NCI-H146 treated with DMSO at 0.1 percent for 48 hours (cell line): ENCODE results near the gene SARS2.
"Not testable (repeated sequence)": the region's sequence is repeated elsewhere in the genome, so short reads cannot be mapped to it uniquely, and the experiment has no call there.

Experiments
- DNase-seq: peaks from one replicate; lab custom pipeline; 2025; ENCODE audit not compliant: unreplicated experiment; lab: John Stamatoyannopoulos, UW

SARS2 gene

GRCh38 chr19:38929929-38930775 lies at the start of gene SARS2:
SARS2 (minus strand) TSS chr19:38930763; CDS start chr19:38930736, 27 bp downstream.
- peak; percentile 92 for DNase-seq

GRCh38 chr19:38979812-38980211 lies 49.2 kb upstream of the SARS2 start:
- DNase-seq: no peak

- DNase-seq: no peak
Observed at GRCh38 chr19:38978326-38978689, 47.7 kb upstream of the SARS2 start.

GRCh38 chr19:38977445-38978325 lies 47.1 kb upstream of the SARS2 start:
- no peak for DNase-seq

- no peak for DNase-seq
Observed at GRCh38 chr19:38975861-38976271, 45.3 kb upstream of the SARS2 start.

- DNase-seq: peak; percentile 23
Observed at GRCh38 chr19:38975214-38975860, 44.8 kb upstream of the SARS2 start, which contains the start of gene FBXO17. FBXO17 (minus strand) TSS chr19:38975742; CDS start chr19:38950319, 25,423 bp downstream.

GRCh38 chr19:38974624-38975213 lies 44.2 kb upstream of the SARS2 start:
- no peak for DNase-seq

GRCh38 chr19:38971672-38972071 lies 41.1 kb upstream of the SARS2 start:
- DNase-seq: no peak

- DNase-seq: no peak
Observed at GRCh38 chr19:38970664-38971532, 40.3 kb upstream of the SARS2 start.

GRCh38 chr19:38966149-38966548 lies 35.6 kb upstream of the SARS2 start:
- not testable (repeated sequence) for DNase-seq

GRCh38 chr19:38964738-38965137 lies 34.2 kb upstream of the SARS2 start:
- DNase-seq: no peak

GRCh38 chr19:38959618-38960017 lies 29.1 kb upstream of the SARS2 start:
- DNase-seq: no peak

- no peak for DNase-seq
Observed at GRCh38 chr19:38958301-38958700, 27.7 kb upstream of the SARS2 start.

- DNase-seq: no peak
Observed at GRCh38 chr19:38956264-38956663, 25.7 kb upstream of the SARS2 start.

GRCh38 chr19:38953677-38954076 lies 23.1 kb upstream of the SARS2 start:
- no peak for DNase-seq

- peak; percentile 69 for DNase-seq
Observed at GRCh38 chr19:38952395-38953165, 22.0 kb upstream of the SARS2 start.

- DNase-seq: no peak
Observed at GRCh38 chr19:38951187-38951586, 20.6 kb upstream of the SARS2 start.

GRCh38 chr19:38949580-38950367 lies 19.2 kb upstream of the SARS2 start:
- peak; percentile 90 for DNase-seq
